Liver (tissue), 9 donors: ENCODE measurements around the gene GCLM. TPM values are rescaled to one million over a fixed set of nuclear protein-coding genes. Genes with fewer than 3 reads are reported as not detected.

Source experiments
- DNase-seq: peaks from one replicate; pipeline ENCODE4 v3.0.0-alpha.2; 2017; ENCODE audit warnings: low spot score
- H3K27ac ChIP-seq, 2 donors: one replicate each; pipeline ENCODE4 v1.7.0; 2013; ENCODE audit warnings: inconsistent platforms in 2 of 2, low read length in 2 of 2, control low read depth in 1 of 2, low read depth in 1 of 2, mild to moderate bottlenecking in 1 of 2
- H3K27me3 ChIP-seq, 4 donors: one replicate each; pipeline versions ENCODE4 v1.6.1 to v1.7.0; 2013; ENCODE audit warnings: low read length in 3 of 4, inconsistent platforms in 1 of 4, mild to moderate bottlenecking in 1 of 4, moderate library complexity in 1 of 4; ENCODE audit not compliant: control insufficient read depth in 4 of 4, insufficient read depth in 4 of 4
- H3K36me3 ChIP-seq, 4 donors: one replicate each; pipeline versions ENCODE4 v1.6.1 to v1.7.0; 2013; ENCODE audit warnings: low read length in 3 of 4, mild to moderate bottlenecking in 3 of 4, low read depth in 1 of 4, moderate library complexity in 1 of 4; ENCODE audit not compliant: control insufficient read depth in 4 of 4, insufficient read depth in 3 of 4
- H3K4me1 ChIP-seq, 4 donors: one replicate each; pipeline versions ENCODE4 v1.6.1 to v1.7.0; 2013; ENCODE audit warnings: low read length in 3 of 4, mild to moderate bottlenecking in 3 of 4, moderate library complexity in 1 of 4; ENCODE audit not compliant: control insufficient read depth in 4 of 4, insufficient read depth in 4 of 4
- H3K4me3 ChIP-seq, 3 donors: one replicate each; pipeline versions ENCODE4 v1.6.1 to v1.7.0; 2013; ENCODE audit warnings: low read length in 3 of 3, control low read depth in 1 of 3, low read depth in 1 of 3, mild to moderate bottlenecking in 1 of 3
- H3K9ac ChIP-seq, 2 donors: one replicate each; pipeline ENCODE4 v1.7.0; 2013; ENCODE audit warnings: low read length in 2 of 2, mild to moderate bottlenecking in 2 of 2, moderate library complexity in 2 of 2, control low read depth in 1 of 2, low read depth in 1 of 2
- H3K9me3 ChIP-seq, 4 donors: one replicate each; pipeline versions ENCODE4 v1.6.1 to v1.7.0; 2013; ENCODE audit warnings: low read length in 3 of 4; ENCODE audit not compliant: control insufficient read depth in 4 of 4
- FOXA1 ChIP-seq: IDR thresholded peaks from 2 replicates; pipeline ENCODE4 v1.6.1; 2016; ENCODE audit warnings: antibody characterized with exemption
- HNF4A ChIP-seq, 2 donors: conservative IDR thresholded peaks; 2 replicates each; pipeline ENCODE4 v1.6.1; 2016; ENCODE audit warnings: antibody characterized with exemption in 2 of 2, mild to moderate bottlenecking in 2 of 2
- HNF4G ChIP-seq: IDR thresholded peaks from 2 replicates; pipeline ENCODE4 v1.6.1; 2016; ENCODE audit warnings: antibody characterized with exemption
- MAX ChIP-seq: IDR thresholded peaks from 2 replicates; pipeline ENCODE4 v1.6.1; 2016; ENCODE audit warnings: antibody characterized with exemption
- RAD21 ChIP-seq, 2 donors: IDR thresholded peaks; 2 replicates each; pipeline ENCODE4 v1.6.1; 2016; ENCODE audit warnings: antibody characterized with exemption in 2 of 2, mild to moderate bottlenecking in 2 of 2
- RXRA ChIP-seq, 2 donors: IDR thresholded peaks; 2 replicates each; pipeline ENCODE4 v1.6.1; 2017 to 2018; ENCODE audit warnings: antibody characterized with exemption in 2 of 2, mild to moderate bottlenecking in 1 of 2
- SP1 ChIP-seq: IDR thresholded peaks from 2 replicates; pipeline ENCODE4 v1.6.1; 2018; ENCODE audit warnings: antibody characterized with exemption, mild to moderate bottlenecking
- TAF1 ChIP-seq: conservative IDR thresholded peaks from 2 replicates; pipeline ENCODE4 v1.6.1; 2016; ENCODE audit warnings: antibody characterized with exemption, mild to moderate bottlenecking
- YY1 ChIP-seq: IDR thresholded peaks from 2 replicates; pipeline ENCODE4 v1.6.1; 2016; ENCODE audit warnings: antibody characterized with exemption, mild to moderate bottlenecking
- WGBS: extraction: QIAGEN DNeasy Blood & Tissue Kit; methylation state at CpG from one replicate; pipeline ENCODE4 v1.1.7; 2013; 5-methylcytosine and 5-hydroxymethylcytosine counted together
- polyA plus RNA-seq, 2 donors: library from polyadenylated mRNA; stranded (reverse) in 1 of 2; unstranded in 1 of 2; fragments of 200-250 nt in 1 of 2; fragments of >200 nt in 1 of 2; fragmentation: Nextera tagmentation in 1 of 2; extraction: Ambion mirVana in 1 of 2; gene quantifications; one replicate each; pipeline versions ENCODE4 v1.2.1 to v1.2.3, GENCODE V29; 2013 to 2015
- total RNA-seq, 2 donors: library from RNA; depleted of rRNA; stranded (reverse); fragments of >200 nt; gene quantifications; one replicate each; pipeline ENCODE4 v1.2.3, GENCODE V29; 2014
- TF ChIP-seq, protein P1 (sequence below): fragments of 150-350 bp; IDR thresholded peaks from 2 replicates; pipeline ENCODE4 v1.5.1; 2017; ENCODE audit warnings: improper control_type of control experiment, low read depth, low read length; ENCODE audit not compliant: missing input control
- TF ChIP-seq, protein P2 (sequence below): IDR thresholded peaks from 2 replicates; pipeline ENCODE4 v1.6.1; 2016; ENCODE audit warnings: antibody characterized with exemption
- TF ChIP-seq, protein P3 (sequence below): IDR thresholded peaks from 2 replicates; pipeline ENCODE4 v1.6.1; 2016; ENCODE audit warnings: antibody characterized with exemption, mild to moderate bottlenecking
- donor health status: healthy.
- donor health status: healthy.
- donor health status: healthy.
- donor health status: healthy.
- donor health status: healthy.

The GCLM gene
- total and polyA plus RNA-seq, 4 donors, result 8.9 to 49.1 (median 16.7) TPM

GRCh38 chr1:93847811-93848288, 61.4 kb downstream of the GCLM start (continued):
- TF ChIP-seq HNF4G (no peak), FOXA1 (no peak), TAF1 (peak; percentile 49)

- TF ChIP-seq, protein P1, sequence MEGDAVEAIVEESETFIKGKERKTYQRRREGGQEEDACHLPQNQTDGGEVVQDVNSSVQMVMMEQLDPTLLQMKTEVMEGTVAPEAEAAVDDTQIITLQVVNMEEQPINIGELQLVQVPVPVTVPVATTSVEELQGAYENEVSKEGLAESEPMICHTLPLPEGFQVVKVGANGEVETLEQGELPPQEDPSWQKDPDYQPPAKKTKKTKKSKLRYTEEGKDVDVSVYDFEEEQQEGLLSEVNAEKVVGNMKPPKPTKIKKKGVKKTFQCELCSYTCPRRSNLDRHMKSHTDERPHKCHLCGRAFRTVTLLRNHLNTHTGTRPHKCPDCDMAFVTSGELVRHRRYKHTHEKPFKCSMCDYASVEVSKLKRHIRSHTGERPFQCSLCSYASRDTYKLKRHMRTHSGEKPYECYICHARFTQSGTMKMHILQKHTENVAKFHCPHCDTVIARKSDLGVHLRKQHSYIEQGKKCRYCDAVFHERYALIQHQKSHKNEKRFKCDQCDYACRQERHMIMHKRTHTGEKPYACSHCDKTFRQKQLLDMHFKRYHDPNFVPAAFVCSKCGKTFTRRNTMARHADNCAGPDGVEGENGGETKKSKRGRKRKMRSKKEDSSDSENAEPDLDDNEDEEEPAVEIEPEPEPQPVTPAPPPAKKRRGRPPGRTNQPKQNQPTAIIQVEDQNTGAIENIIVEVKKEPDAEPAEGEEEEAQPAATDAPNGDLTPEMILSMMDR, result no peak
- peak; percentile 6 for TF ChIP-seq FOXA1
- TF ChIP-seq, protein P2, sequence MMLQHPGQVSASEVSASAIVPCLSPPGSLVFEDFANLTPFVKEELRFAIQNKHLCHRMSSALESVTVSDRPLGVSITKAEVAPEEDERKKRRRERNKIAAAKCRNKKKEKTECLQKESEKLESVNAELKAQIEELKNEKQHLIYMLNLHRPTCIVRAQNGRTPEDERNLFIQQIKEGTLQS, result peak; percentile 100
- no peak for TF ChIP-seq SP1
- no peak for TF ChIP-seq RAD21 (IDR thresholded peaks at IDR 0.05)
- TF ChIP-seq, protein P3, sequence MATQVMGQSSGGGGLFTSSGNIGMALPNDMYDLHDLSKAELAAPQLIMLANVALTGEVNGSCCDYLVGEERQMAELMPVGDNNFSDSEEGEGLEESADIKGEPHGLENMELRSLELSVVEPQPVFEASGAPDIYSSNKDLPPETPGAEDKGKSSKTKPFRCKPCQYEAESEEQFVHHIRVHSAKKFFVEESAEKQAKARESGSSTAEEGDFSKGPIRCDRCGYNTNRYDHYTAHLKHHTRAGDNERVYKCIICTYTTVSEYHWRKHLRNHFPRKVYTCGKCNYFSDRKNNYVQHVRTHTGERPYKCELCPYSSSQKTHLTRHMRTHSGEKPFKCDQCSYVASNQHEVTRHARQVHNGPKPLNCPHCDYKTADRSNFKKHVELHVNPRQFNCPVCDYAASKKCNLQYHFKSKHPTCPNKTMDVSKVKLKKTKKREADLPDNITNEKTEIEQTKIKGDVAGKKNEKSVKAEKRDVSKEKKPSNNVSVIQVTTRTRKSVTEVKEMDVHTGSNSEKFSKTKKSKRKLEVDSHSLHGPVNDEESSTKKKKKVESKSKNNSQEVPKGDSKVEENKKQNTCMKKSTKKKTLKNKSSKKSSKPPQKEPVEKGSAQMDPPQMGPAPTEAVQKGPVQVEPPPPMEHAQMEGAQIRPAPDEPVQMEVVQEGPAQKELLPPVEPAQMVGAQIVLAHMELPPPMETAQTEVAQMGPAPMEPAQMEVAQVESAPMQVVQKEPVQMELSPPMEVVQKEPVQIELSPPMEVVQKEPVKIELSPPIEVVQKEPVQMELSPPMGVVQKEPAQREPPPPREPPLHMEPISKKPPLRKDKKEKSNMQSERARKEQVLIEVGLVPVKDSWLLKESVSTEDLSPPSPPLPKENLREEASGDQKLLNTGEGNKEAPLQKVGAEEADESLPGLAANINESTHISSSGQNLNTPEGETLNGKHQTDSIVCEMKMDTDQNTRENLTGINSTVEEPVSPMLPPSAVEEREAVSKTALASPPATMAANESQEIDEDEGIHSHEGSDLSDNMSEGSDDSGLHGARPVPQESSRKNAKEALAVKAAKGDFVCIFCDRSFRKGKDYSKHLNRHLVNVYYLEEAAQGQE, result peak; percentile 23
- peak; percentile 45 for TF ChIP-seq MAX
- TF ChIP-seq HNF4A (conservative IDR thresholded peaks at IDR 0.05), result no peak
- peak; percentile 83 for TF ChIP-seq YY1
- TF ChIP-seq RXRA (IDR thresholded peaks at IDR 0.05), result peak; percentile 7 to 12
- no peak for TF ChIP-seq HNF4G
- peak overlapping the region; percentile 91 to 97 for H3K27ac ChIP-seq
- peak overlapping the region; percentile 83 to 85 for H3K9ac ChIP-seq
- no peaks in the 10 kb centered on the region for H3K36me3 ChIP-seq
- under 1% methylated on average over 82 of the region's 86 CpGs for WGBS
- H3K27me3 ChIP-seq, result no peaks in the 10 kb centered on the region
- H3K4me3 ChIP-seq, result peak overlapping the region; percentile 63 to 86 (median 71)
- DNase-seq, result peak; percentile 94
- H3K9me3 ChIP-seq, result peaks cover 0 to 2% (median 0%) of the 10 kb centered on the region in 4 donors
- H3K4me1 ChIP-seq, result peaks cover 0 to 20% (median 7%) of the 10 kb centered on the region in 4 donors
Observed at GRCh38 chr1:93846992-93847810, 62.0 kb downstream of the GCLM start.
